Skeletal muscle tissue (tissue), 5 donors: Measurements from ENCODE around the gene FITM2. TPM values are rescaled to one million over a fixed set of nuclear protein-coding genes. Genes with fewer than 3 reads are reported as not detected.

Experiments used
- H3K27ac ChIP-seq: one replicate; pipeline ENCODE4 v1.7.0; 2013; ENCODE audit warnings: mild to moderate bottlenecking, low read depth, low read length, inconsistent platforms
- H3K27me3 ChIP-seq, 3 donors: one replicate each; pipeline ENCODE4 v1.7.0; 2013; ENCODE audit warnings: low read length in 3 of 3; ENCODE audit not compliant: control insufficient read depth in 3 of 3, insufficient read depth in 3 of 3
- H3K36me3 ChIP-seq, 3 donors: one replicate each; pipeline ENCODE4 v1.7.0; 2013; ENCODE audit warnings: low read length in 3 of 3; ENCODE audit not compliant: control insufficient read depth in 3 of 3, insufficient read depth in 3 of 3
- H3K4me1 ChIP-seq, 3 donors: one replicate each; pipeline ENCODE4 v1.7.0; 2013; ENCODE audit warnings: low read length in 3 of 3, mild to moderate bottlenecking in 3 of 3; ENCODE audit not compliant: control insufficient read depth in 3 of 3, insufficient read depth in 3 of 3
- H3K4me3 ChIP-seq, 3 donors: one replicate each; pipeline ENCODE4 v1.7.0; 2013; ENCODE audit warnings: low read length in 3 of 3
- H3K9ac ChIP-seq, 3 donors: one replicate each; pipeline ENCODE4 v1.7.0; 2013; ENCODE audit warnings: low read length in 3 of 3, mild to moderate bottlenecking in 3 of 3, moderate library complexity in 2 of 3, low read depth in 1 of 3
- H3K9me3 ChIP-seq, 3 donors: one replicate each; pipeline ENCODE4 v1.7.0; 2013; ENCODE audit warnings: low read length in 3 of 3; ENCODE audit not compliant: control insufficient read depth in 3 of 3
- small RNA-seq: library from RNA; depleted of rRNA; stranded (forward); fragments of <200 nt; gene quantifications from one replicate; pipeline ENCODE3, GENCODE V24; 2014
- total RNA-seq: library from RNA; depleted of rRNA; stranded (reverse); fragments of >200 nt; gene quantifications from one replicate; pipeline ENCODE4 v1.2.3, GENCODE V29; 2014
- donor health status: Osteomylitis.

FITM2 gene
- total RNA-seq, 1 donor from 2014 or later, result 9.9 TPM

GRCh38 chr20:44268802-44269201 is 42.2 kb downstream of the FITM2 start:
- Histone ChIP-seq H3K27me3 (no peaks in the 10 kb centered on the region), H3K27ac (no peak overlapping the region), H3K4me1 (no peaks in the 10 kb centered on the region), H3K4me3 (no peak overlapping the region), H3K36me3 (peaks cover 0 to 8% (median 0%) of the 10 kb centered on the region in 3 donors), H3K9me3 (no peaks in the 10 kb centered on the region), H3K9ac (no peak overlapping the region)

- Histone ChIP-seq H3K9ac (no peak overlapping the region), H3K27me3 (no peaks in the 10 kb centered on the region), H3K27ac (no peak overlapping the region), H3K4me3 (no peak overlapping the region), H3K36me3 (no peaks in the 10 kb centered on the region), H3K4me1 (no peaks in the 10 kb centered on the region), H3K9me3 (no peaks in the 10 kb centered on the region)
These were observed 46.7 kb downstream of the FITM2 start for GRCh38 chr20:44264287-44264686.

- Histone ChIP-seq H3K27me3 (no peaks in the 10 kb centered on the region), H3K36me3 (no peaks in the 10 kb centered on the region), H3K27ac (no peak overlapping the region), H3K9ac (no peak overlapping the region), H3K4me1 (no peaks in the 10 kb centered on the region), H3K9me3 (no peaks in the 10 kb centered on the region), H3K4me3 (no peak overlapping the region)
These were observed 52.6 kb downstream of the FITM2 start for GRCh38 chr20:44258226-44258890.

GRCh38 chr20:44256961-44257360 is 54.0 kb downstream of the FITM2 start:
- Histone ChIP-seq H3K4me3 (no peak overlapping the region), H3K9me3 (no peaks in the 10 kb centered on the region), H3K36me3 (no peaks in the 10 kb centered on the region), H3K27me3 (peaks cover 0 to 4% (median 0%) of the 10 kb centered on the region in 3 donors), H3K9ac (no peak overlapping the region), H3K4me1 (no peaks in the 10 kb centered on the region), H3K27ac (no peak overlapping the region)

GRCh38 chr20:44255942-44256341 is 55.1 kb downstream of the FITM2 start:
- H3K27me3 ChIP-seq, result peaks cover 0 to 5% (median 4%) of the 10 kb centered on the region in 3 donors
- no peaks in the 10 kb centered on the region for H3K4me1 ChIP-seq
- H3K4me3 ChIP-seq, result no peak overlapping the region
- no peaks in the 10 kb centered on the region for H3K9me3 ChIP-seq
- H3K9ac ChIP-seq, result no peak overlapping the region
- no peaks in the 10 kb centered on the region for H3K36me3 ChIP-seq
- no peak overlapping the region for H3K27ac ChIP-seq

GRCh38 chr20:44254073-44254472 is 56.9 kb downstream of the FITM2 start:
- Histone ChIP-seq H3K4me3 (no peak overlapping the region), H3K36me3 (no peaks in the 10 kb centered on the region), H3K9ac (no peak overlapping the region), H3K4me1 (no peaks in the 10 kb centered on the region), H3K27me3 (peaks cover 3 to 18% (median 17%) of the 10 kb centered on the region in 3 donors), H3K27ac (no peak overlapping the region), H3K9me3 (no peaks in the 10 kb centered on the region)

- no peaks in the 10 kb centered on the region for H3K9me3 ChIP-seq
These were observed 57.5 kb downstream of the FITM2 start for GRCh38 chr20:44253528-44253927.

More at GRCh38 chr20:44253528-44253927, 57.5 kb downstream of the FITM2 start:
- Histone ChIP-seq H3K27me3 (peaks cover 3 to 22% (median 21%) of the 10 kb centered on the region in 3 donors), H3K27ac (no peak overlapping the region), H3K4me3 (no peak overlapping the region), H3K9ac (no peak overlapping the region), H3K4me1 (no peaks in the 10 kb centered on the region), H3K36me3 (no peaks in the 10 kb centered on the region)

Small RNA genes within 50 kb of the gene (small RNA-seq; reads per million reads assigned to genes)
- not detected for gene RF00019

Other genes with a start within 250 kb of the FITM2 start
- 85.1 TPM for gene JPH2, start 124.0 kb downstream of the FITM2 start, total RNA-seq
- 31.3 TPM for gene OSER1, start 100.4 kb downstream of the FITM2 start, total RNA-seq
- gene GDAP1L1, start 63.9 kb downstream of the FITM2 start, total RNA-seq, result not detected
- gene R3HDML, start 25.8 kb upstream of the FITM2 start, total RNA-seq, result not detected
- not detected for gene HNF4A, start 44.5 kb upstream of the FITM2 start, total RNA-seq
- 3.1 TPM for gene TTPAL, start 164.7 kb upstream of the FITM2 start, total RNA-seq
- 44.9 TPM for gene SERINC3, start 210.9 kb upstream of the FITM2 start, total RNA-seq